A549 (cell line): ENCODE results near the gene IGF2R. TPM values are rescaled to one million over a fixed set of nuclear protein-coding genes. Genes with fewer than 3 reads are reported as not detected.

Source experiments
- ATAC-seq, 2 experiments: fragments of 200-7000 bp in 1 of 2; fragments of >200 bp in 1 of 2; cut with Nextera tagmentation in 1 of 2; cut with Tn5 transposase in 1 of 2; 3 replicates each; pipeline versions ENCODE4 v1.8.0 to v1.9.1; 2018 to 2020; ENCODE audit warnings: mild to moderate bottlenecking in 1 of 2, moderate library complexity in 1 of 2
- CTCF ChIA-PET: fragments of 300-600 bp; sonication (Branson Sonifier 250); formaldehyde crosslinking; extraction: SDS; loops from one replicate; lab custom pipeline; 2021; ENCODE audit warnings: antibody characterized with exemption, inconsistent platforms; lab: Yijun Ruan, JAX
- POLR2A ChIA-PET: fragments of 350-600 bp; formaldehyde crosslinking; extraction: SDS; loops from one replicate; lab custom pipeline; 2021; ENCODE audit warnings: antibody characterized with exemption, inconsistent platforms; lab: Yijun Ruan, JAX
- DNase-seq, 2 experiments: peaks; one replicate each; pipeline versions ENCODE4 v3.0.0 to v3.0.0-alpha.2; 2011 to 2016; ENCODE audit warnings: low read depth in 1 of 2, low spot score in 1 of 2
- FAIRE-seq: peaks from 2 replicates; lab custom pipeline; 2011; peaks lifted over from hg19 to GRCh38; lab: Jason Lieb, UNC
- H3K27ac ChIP-seq, 2 experiments: fragments of >200 bp; sonication (Bioruptor Twin); formaldehyde crosslinking; 3 replicates each; pipeline ENCODE4 v1.5.1; 2016 to 2017
- H3K4me1 ChIP-seq: fragments of >200 bp; sonication (Bioruptor Twin); formaldehyde crosslinking; 3 replicates; pipeline ENCODE4 v1.6.1; 2016
- H3K4me2 ChIP-seq: fragments of >200 bp; sonication (Bioruptor Twin); formaldehyde crosslinking; 3 replicates; pipeline ENCODE4 v1.6.1; 2016
- H3K4me3 ChIP-seq: fragments of >200 bp; sonication (Bioruptor Twin); formaldehyde crosslinking; 3 replicates; pipeline ENCODE4 v1.5.1; 2016
- H3K9me3 ChIP-seq: fragments of >200 bp; sonication (Bioruptor Twin); formaldehyde crosslinking; 3 replicates; pipeline ENCODE4 v1.6.1; 2016
- BCL3 ChIP-seq: fragments of >200 bp; sonication (Bioruptor Twin); formaldehyde crosslinking; IDR thresholded peaks from 3 replicates; pipeline ENCODE4 v1.6.1; 2016
- CBX2 ChIP-seq: fragments of 200-600 bp; sonication (generic); IDR thresholded peaks from 2 replicates; pipeline ENCODE4 v1.6.1; 2016; ENCODE audit warnings: low read depth, mild to moderate bottlenecking, borderline replicate concordance
- EP300 ChIP-seq, 2 experiments: fragments of >200 bp; sonication (Bioruptor Twin); formaldehyde crosslinking; IDR thresholded peaks; 2 replicates in 1 of 2; 3 replicates in 1 of 2; pipeline ENCODE4 v1.6.1; 2016 to 2017
- FOSB ChIP-seq: fragments of 250-450 bp; sonication (Bioruptor Pico); IDR thresholded peaks from 2 replicates; pipeline ENCODE4 v1.5.0; 2020; ENCODE audit warnings: mild to moderate bottlenecking, moderate library complexity
- FOXS1 ChIP-seq: fragments of 250-450 bp; sonication (Bioruptor Pico); IDR thresholded peaks from 2 replicates; pipeline ENCODE4 v1.5.0; 2020; ENCODE audit warnings: mild to moderate bottlenecking, moderate library complexity
- KDM5A ChIP-seq: fragments of 200-600 bp; sonication (generic); IDR thresholded peaks from 2 replicates; pipeline ENCODE4 v1.6.1; 2016; ENCODE audit warnings: antibody characterized with exemption, mild to moderate bottlenecking
- MAX ChIP-seq: IDR thresholded peaks from 2 replicates; pipeline ENCODE4 v1.6.1; 2012
- NFE2L2 ChIP-seq: fragments of 150-350 bp; conservative IDR thresholded peaks from 2 replicates; pipeline ENCODE4 v1.6.1; 2014; ENCODE audit warnings: low read length
- PBX3 ChIP-seq: IDR thresholded peaks from 2 replicates; pipeline ENCODE4 v1.6.1; 2012
- PHF8 ChIP-seq: fragments of 200-600 bp; sonication (generic); IDR thresholded peaks from 2 replicates; pipeline ENCODE4 v1.6.1; 2016; ENCODE audit warnings: low read depth, mild to moderate bottlenecking, antibody characterized with exemption, moderate library complexity, borderline replicate concordance
- POLR2A ChIP-seq: IDR thresholded peaks from 2 replicates; pipeline ENCODE4 v1.6.1; 2012; ENCODE audit warnings: mild to moderate bottlenecking, low read length
- POLR2AphosphoS2 ChIP-seq: conservative IDR thresholded peaks from 2 replicates; pipeline ENCODE4 v1.6.1; 2012; ENCODE audit warnings: low read length, improper control_type of control experiment, inconsistent platforms
- RFX5 ChIP-seq: fragments of 450-650 bp; IDR thresholded peaks from 2 replicates; pipeline ENCODE4 v1.7.1; 2014; ENCODE audit warnings: antibody characterized with exemption, mild to moderate bottlenecking, moderate library complexity
- RNF2 ChIP-seq: fragments of 200-600 bp; sonication (generic); IDR thresholded peaks from 2 replicates; pipeline ENCODE4 v1.6.1; 2016; ENCODE audit warnings: low read depth, mild to moderate bottlenecking, antibody characterized with exemption, moderate library complexity, borderline replicate concordance
- ZC3H11A ChIP-seq: fragments of 450-650 bp; IDR thresholded peaks from 2 replicates; pipeline ENCODE4 v1.6.1; 2014; ENCODE audit warnings: antibody characterized with exemption, mild to moderate bottlenecking
- ZNF302 ChIP-seq: fragments of 250-450 bp; sonication (Bioruptor Pico); IDR thresholded peaks from 2 replicates; pipeline ENCODE4 v1.9.0; 2021; ENCODE audit warnings: inconsistent platforms, mild to moderate bottlenecking, moderate library complexity
- WGBS: methylation state at CpG from one replicate; pipeline ENCODE4 v1.1.6; 2017; ENCODE audit errors: missing lambda C conversion rate; 5-methylcytosine and 5-hydroxymethylcytosine counted together
- polyA plus RNA-seq, 4 experiments: library from polyadenylated mRNA; depleted of rRNA in 3 of 4; stranded (reverse); fragments of >200 nt; fragmentation: RNase III in 1 of 4; extraction: RNeasy Plus Mini Kit Qiagen cat#74134 plus additional on column Dnase treatment in 1 of 4; gene quantifications; 2 replicates in 3 of 4; 3 replicates in 1 of 4; pipeline ENCODE4 v1.2.3, GENCODE V29; 2011 to 2017

IGF2R gene
- polyA plus RNA-seq, 2 of the 4 experiments (the other 2 are of a cell fraction) = 17.6 to 24.9 TPM

GRCh38 chr6:159995405-159995804 lies 26.5 kb downstream of the IGF2R start:
- Histone ChIP-seq H3K27ac (no peak overlapping the region), H3K4me1 (no peaks in the 10 kb centered on the region), H3K4me2 (no peak overlapping the region)
- POLR2A ChIA-PET = no interaction called here
- TF ChIP-seq ZNF302 (CRISPR knock-in tag) (no peak), RFX5 (no peak), PBX3 (no peak), FOSB (CRISPR knock-in tag) (no peak), EP300 (IDR thresholded peaks at IDR 0.05) (no peak), MAX (no peak), BCL3 (no peak), FOXS1 (CRISPR knock-in tag) (no peak), NFE2L2 (no peak)
- TF ChIP-seq, all 56 proteins: peak for 0
- ATAC-seq (no peak), FAIRE-seq (no peak), DNase-seq (no peak)
- CTCF ChIA-PET = interaction anchor here (0.6 to 0.7 kb wide), 2 partner anchors 117 to 165 kb away, joined by 3 to 4 read pairs; no protein-coding TSS in a partner anchor
- Histone ChIP-seq H3K9me3 (no peaks in the 10 kb centered on the region), H3K4me3 (no peak overlapping the region)
- 94% methylated on average over 2 of the region's 2 CpGs for WGBS

- no peaks in the 10 kb centered on the region for H3K4me1 ChIP-seq
- DNase-seq = no peak
- H3K4me3 ChIP-seq = no peak overlapping the region
- WGBS = 83% methylated on average over 5 of the region's 5 CpGs
- no peak for TF ChIP-seq CBX2
- no peak for TF ChIP-seq BCL3
- no peak for TF ChIP-seq PHF8
- TF ChIP-seq, all 56 proteins: peak for 0
- Histone ChIP-seq H3K4me2 (no peak overlapping the region), H3K27ac (no peak overlapping the region), H3K9me3 (no peaks in the 10 kb centered on the region)
- CTCF ChIA-PET = interaction anchor here (0.5 to 0.7 kb wide), 3 partner anchors 41 to 165 kb away, joined by 3 read pairs; no protein-coding TSS in a partner anchor
- FAIRE-seq (no peak), ATAC-seq (no peak)
- POLR2A ChIA-PET = no interaction called here
Observed at GRCh38 chr6:159996087-159996622, 27.3 kb downstream of the IGF2R start.

- CTCF ChIA-PET = interaction anchor here (0.5 kb wide), 1 partner anchor 40 kb away, joined by 3 read pairs; no protein-coding TSS in a partner anchor
- WGBS = 75% methylated on average over 4 of the region's 12 CpGs
- Histone ChIP-seq H3K4me1 (no peaks in the 10 kb centered on the region), H3K9me3 (no peaks in the 10 kb centered on the region)
- DNase-seq = no peak
- TF ChIP-seq ZNF302 (CRISPR knock-in tag) (no peak), POLR2A (no peak), RNF2 (no peak), FOSB (CRISPR knock-in tag) (no peak), ZC3H11A (no peak), POLR2AphosphoS2 (no peak), BCL3 (no peak), KDM5A (no peak)
- TF ChIP-seq, all 56 proteins: peak for 0
- no peak overlapping the region for H3K27ac ChIP-seq
- no peak overlapping the region for H3K4me2 ChIP-seq
- ATAC-seq = no peak
- POLR2A ChIA-PET = no interaction called here
- no peak for FAIRE-seq
- H3K4me3 ChIP-seq = no peak overlapping the region
Observed at GRCh38 chr6:159996626-159997497, 28.0 kb downstream of the IGF2R start.
